ENCODE results near the gene ELOVL5.

GRCh38 chr6:53294095-53294494 lies 54.7 kb downstream of the ELOVL5 start:
- TF ChIP-seq CTCF (IDR thresholded peaks at IDR 0.05; ENCODE audit: low read length) (peak; percentile 78), EZH2 (IDR thresholded peaks at IDR 0.05; ENCODE audit: borderline replicate concordance, low read length) (no peak)

Data from OCI-LY1 (cell line).